NCI-H146 (cell line): Measurements from ENCODE around the gene MYBPC3.
"Not testable (repeated sequence)": the region's sequence is repeated elsewhere in the genome, so short reads cannot be mapped to it uniquely, and the experiment has no call there.

Source experiments
- DNase-seq: peaks from one replicate; lab custom pipeline; 2025; lab: John Stamatoyannopoulos, UW

The MYBPC3 gene

DNA sequence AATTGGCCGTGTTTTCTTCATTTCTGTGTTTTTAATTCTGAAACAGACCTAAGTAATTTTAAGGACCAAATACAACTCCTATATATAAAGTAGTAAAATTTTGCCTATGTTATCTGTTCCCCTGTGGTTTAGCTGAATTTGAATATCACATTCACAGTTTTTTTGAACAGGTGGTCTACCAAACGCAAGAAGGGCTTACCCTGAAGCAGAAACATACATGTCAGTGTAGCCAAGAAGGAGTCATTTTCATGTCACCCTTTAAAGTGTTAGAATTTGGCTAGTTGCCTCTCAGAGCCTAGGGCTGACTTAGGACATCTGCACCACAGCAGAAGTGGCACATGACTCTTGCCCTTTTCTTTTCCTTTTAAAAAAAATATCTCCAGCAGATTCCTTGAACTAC, 34.3 kb downstream of the MYBPC3 start:
- DNase-seq = no peak

DNA sequence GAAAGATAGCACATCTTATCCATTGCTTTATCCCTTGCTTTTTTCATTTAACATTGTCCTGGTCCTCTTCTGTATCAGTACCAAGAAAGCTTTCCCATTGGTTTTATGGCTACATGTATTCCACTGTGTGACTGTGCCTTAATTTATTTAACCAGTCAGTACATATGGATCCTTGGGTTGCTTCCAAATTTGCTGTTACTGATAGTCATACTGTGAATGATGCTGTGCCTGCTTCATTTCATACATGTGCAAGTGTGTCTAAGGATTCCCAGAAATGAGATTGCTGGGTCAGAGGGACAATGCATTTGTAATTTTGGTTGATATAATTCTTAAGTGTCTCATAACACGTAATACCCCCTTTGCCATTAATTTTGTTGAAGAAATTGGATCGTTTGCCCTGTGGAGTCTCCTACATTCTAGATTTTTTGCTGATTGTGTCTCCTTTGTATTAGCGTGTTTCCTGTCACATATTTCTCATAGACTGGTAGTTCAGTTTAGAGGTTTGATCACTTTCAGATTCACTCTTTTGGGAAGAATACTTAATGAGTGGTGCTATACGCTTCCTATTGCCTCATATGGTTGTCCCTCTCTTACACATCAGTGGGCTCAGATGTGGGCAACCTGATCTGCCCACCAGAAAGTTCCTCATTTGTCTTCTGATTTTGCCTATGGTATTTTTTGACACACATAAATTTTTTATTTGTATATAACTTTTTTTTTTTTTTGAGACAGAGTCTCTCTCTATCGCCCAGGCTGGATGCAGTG, 35.3 kb downstream of the MYBPC3 start:
- DNase-seq = no peak

GRCh38 chr11:47316501-47316900, 36.0 kb downstream of the MYBPC3 start:
- not testable (repeated sequence) for DNase-seq

- no peak for DNase-seq
These were observed 37.5 kb downstream of the MYBPC3 start for GRCh38 chr11:47314992-47315391.

GRCh38 chr11:47308050-47308823, 44.3 kb downstream of the MYBPC3 start:
- DNase-seq = no peak

DNA sequence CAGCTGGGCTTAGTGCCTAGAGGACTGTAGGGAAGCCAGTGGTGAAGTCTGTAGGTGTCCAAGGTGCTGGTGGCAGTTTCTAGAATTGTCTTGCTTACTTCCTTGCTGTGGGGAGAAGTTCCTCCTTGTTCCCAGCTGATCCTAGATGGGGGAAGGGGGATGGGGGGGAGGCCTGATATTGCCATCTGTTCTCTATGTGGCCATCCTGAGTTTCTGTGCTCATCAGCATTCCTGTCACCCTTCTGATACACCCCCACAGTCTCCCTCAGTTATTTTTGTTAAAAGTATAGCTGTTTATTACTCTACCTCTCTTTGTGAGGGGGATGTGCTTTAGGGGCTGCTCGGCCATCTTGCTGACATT, 46.0 kb downstream of the MYBPC3 start:
- no peak for DNase-seq

DNA sequence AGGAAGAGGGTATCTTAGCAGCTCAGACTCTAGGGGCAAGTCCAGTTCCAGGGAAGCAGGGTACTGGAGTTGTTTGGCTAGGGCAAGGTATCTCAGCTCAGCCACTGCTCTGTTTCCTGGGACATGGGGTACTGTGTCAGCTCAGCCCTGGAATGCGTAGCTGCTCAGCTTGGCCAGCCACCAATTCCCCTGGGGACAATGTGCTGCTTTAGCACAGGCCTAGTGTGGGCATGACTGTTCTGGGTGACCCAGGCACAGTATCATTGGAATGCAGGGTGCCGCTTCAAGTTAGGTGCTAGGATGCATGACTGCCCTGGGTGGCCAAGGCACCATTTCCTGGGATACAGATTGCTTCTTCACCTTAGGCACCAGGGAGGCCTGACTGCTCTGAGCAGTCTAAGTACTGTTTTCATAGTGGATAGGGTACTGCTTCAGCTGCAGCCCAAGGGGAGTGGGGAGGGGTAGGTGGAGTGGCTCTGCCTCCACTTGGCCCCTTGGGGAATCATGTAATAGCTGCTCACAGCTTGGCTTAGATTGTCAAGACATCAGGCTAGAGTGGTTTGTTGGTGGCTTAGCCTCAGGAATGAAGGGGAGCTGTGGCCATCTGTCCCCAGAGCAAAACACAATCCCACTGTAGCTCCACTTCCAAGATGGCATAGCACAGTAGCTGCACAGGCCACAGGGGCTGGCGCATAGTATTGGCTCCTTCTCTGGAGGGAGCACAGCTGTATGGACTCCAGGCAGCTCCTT, 46.6 kb downstream of the MYBPC3 start:
- DNase-seq = no peak

- no peak for DNase-seq
These were observed 49.6 kb downstream of the MYBPC3 start for GRCh38 chr11:47302853-47303252.

DNA sequence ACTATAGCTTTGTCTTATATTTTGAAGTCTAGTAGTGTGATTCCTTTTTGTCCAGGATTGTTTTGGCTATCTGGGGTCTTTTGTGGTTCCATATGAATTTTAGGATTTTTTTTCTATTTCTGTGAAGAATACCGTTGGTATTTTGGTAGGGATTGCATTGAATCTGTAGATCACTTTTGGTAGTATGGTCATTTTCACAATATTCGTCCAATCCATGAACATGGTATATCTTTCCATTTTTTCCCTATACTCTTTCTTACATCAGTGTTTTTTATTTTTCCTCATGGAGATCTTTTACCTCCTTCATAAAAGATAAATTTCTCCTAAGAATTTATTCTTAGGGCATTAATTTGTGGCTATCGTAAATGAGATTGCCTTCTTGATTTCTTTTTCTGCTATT, 53.4 kb downstream of the MYBPC3 start:
- DNase-seq = no peak

DNA sequence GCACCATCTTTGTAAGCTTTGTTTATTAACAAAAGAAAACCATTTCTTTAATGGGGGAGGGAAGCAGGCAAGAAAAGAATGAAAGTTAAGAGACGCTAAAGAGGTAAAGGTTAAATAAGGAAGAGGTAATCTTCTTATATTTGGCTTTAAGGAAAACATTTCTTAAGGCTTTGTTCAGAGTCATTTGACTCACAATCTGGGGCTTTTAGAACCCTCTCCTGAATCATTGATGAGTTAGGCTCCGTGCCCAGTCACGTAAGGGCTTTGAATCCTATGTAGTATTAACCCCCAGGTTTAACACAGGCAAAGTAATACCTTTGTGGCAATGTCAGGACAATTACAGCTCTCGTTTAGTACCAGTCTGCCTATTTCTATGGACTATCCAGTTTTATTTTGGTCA, 56.5 kb downstream of the MYBPC3 start:
- DNase-seq = no peak

GRCh38 chr11:47295385-47295784, 57.1 kb downstream of the MYBPC3 start:
- no peak for DNase-seq

- no peak for DNase-seq
These were observed 62.6 kb downstream of the MYBPC3 start for GRCh38 chr11:47289856-47290255.

DNA sequence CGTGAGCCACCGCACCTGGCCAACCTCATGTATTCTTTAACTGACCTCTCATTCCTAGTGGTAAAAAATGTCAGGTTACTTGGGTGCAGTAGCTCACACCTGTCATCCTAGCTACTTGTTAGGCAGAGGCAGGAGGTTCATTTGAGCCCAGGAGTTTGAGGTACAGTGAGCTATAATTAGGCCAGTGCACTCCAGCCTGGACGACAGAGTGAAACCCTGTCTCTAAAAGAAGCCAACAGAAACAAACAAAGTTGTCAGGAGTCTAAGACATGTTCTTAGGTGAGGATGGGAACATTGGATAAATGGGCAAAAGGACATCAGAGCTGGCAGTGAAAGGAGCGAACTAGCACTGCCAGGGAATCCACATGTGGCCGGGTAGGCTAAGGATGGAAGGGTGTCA, 64.4 kb downstream of the MYBPC3 start:
- DNase-seq = no peak

- DNase-seq = no peak
These were observed 66.3 kb downstream of the MYBPC3 start for GRCh38 chr11:47285969-47286770.

DNA sequence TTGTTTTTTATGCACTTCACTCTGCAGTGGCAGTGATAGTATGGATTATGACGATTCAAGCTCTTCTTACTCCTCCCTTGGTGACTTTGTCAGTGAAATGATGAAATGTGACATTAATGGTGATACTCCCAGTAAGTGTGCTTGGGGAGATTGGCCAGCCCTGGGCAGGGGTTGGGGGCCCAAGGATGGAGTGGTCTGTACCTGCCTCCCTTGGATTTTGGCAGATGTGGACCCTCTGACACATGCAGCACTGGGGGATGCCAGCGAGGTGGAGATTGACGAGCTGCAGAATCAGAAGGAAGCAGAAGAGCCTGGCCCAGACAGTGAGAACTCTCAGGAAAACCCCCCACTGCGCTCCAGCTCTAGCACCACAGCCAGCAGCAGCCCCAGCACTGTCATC, 68.4 kb downstream of the MYBPC3 start:
- no peak for DNase-seq

GRCh38 chr11:47282462-47282861, 70.0 kb downstream of the MYBPC3 start:
- no peak for DNase-seq
